HG02970 (cell line): ENCODE results near the gene CEP135.
"Not testable (repeated sequence)": the region's sequence is repeated elsewhere in the genome, so short reads cannot be mapped to it uniquely, and the experiment has no call there.

Experiments
- ATAC-seq: cut with Tn5 transposase; IDR thresholded peaks from one replicate; pipeline ENCODE4 v1.9.1; 2021; ENCODE audit warnings: mild to moderate bottlenecking, moderate library complexity, moderate number of reproducible peaks; ENCODE audit not compliant: unreplicated experiment, low FRiP score

The CEP135 gene

GRCh38 chr4:55948726-55949481 is at the start of gene CEP135:
CEP135 (plus strand) TSS chr4:55948945; CDS start chr4:55952131, 3,186 bp downstream.
- ATAC-seq = peak; percentile 76

GRCh38 chr4:55902677-55903076 is 46.1 kb upstream of the CEP135 start:
- no peak for ATAC-seq

GRCh38 chr4:55903577-55903976 is 45.2 kb upstream of the CEP135 start:
- no peak for ATAC-seq

GRCh38 chr4:55904576-55904975 is 44.2 kb upstream of the CEP135 start:
- no peak for ATAC-seq

- ATAC-seq = no peak
Measured at GRCh38 chr4:55906323-55906722, 42.4 kb upstream of the CEP135 start.

- no peak for ATAC-seq
Measured at GRCh38 chr4:55906989-55907388, 41.8 kb upstream of the CEP135 start.

- no peak for ATAC-seq
Measured at GRCh38 chr4:55907469-55907868, 41.3 kb upstream of the CEP135 start.

- ATAC-seq = no peak
Measured at GRCh38 chr4:55910140-55910539, 38.6 kb upstream of the CEP135 start.

- ATAC-seq = no peak
Measured at GRCh38 chr4:55912249-55912648, 36.5 kb upstream of the CEP135 start.

- ATAC-seq = no peak
Measured at GRCh38 chr4:55920571-55920970, 28.2 kb upstream of the CEP135 start.

GRCh38 chr4:55921093-55921492 is 27.7 kb upstream of the CEP135 start:
- ATAC-seq = no peak

- no peak for ATAC-seq
Measured at GRCh38 chr4:55925241-55925640, 23.5 kb upstream of the CEP135 start.

- no peak for ATAC-seq
Measured at GRCh38 chr4:55926610-55927009, 22.1 kb upstream of the CEP135 start.

- no peak for ATAC-seq
Measured at GRCh38 chr4:55927803-55928437, 20.8 kb upstream of the CEP135 start.

GRCh38 chr4:55928846-55929245 is 19.9 kb upstream of the CEP135 start:
- ATAC-seq = no peak

GRCh38 chr4:55931043-55931442 is 17.7 kb upstream of the CEP135 start:
- ATAC-seq = no peak

GRCh38 chr4:55931833-55932232 is 16.9 kb upstream of the CEP135 start:
- no peak for ATAC-seq

GRCh38 chr4:55932511-55932910 is 16.2 kb upstream of the CEP135 start:
- ATAC-seq = no peak

GRCh38 chr4:55933611-55934010 is 15.1 kb upstream of the CEP135 start:
- no peak for ATAC-seq

- not testable (repeated sequence) for ATAC-seq
Measured at GRCh38 chr4:55935907-55936306, 12.8 kb upstream of the CEP135 start.

- no peak for ATAC-seq
Measured at GRCh38 chr4:55938481-55938880, 10.3 kb upstream of the CEP135 start.

GRCh38 chr4:55939421-55939820 is 9.3 kb upstream of the CEP135 start:
- no peak for ATAC-seq
